Measurements from ENCODE around the gene SETBP1. TPM values are rescaled to one million over a fixed set of nuclear protein-coding genes. Genes with fewer than 3 reads are reported as not detected.
A peak's percentile ranks its signal among the peaks of the same experiment; 100 is the strongest.

The SETBP1 gene
- polyA plus RNA-seq, 3 donors from 2014 or later: 1.2 to 4.3 TPM; not detected in 1

- DNase-seq: no peak
- peaks cover 44 to 55% of the 10 kb centered on the region in 2 donors for H3K4me1 Mint-ChIP-seq
- H3K9me3 Mint-ChIP-seq: no peaks in the 10 kb centered on the region
- H3K4me3 Mint-ChIP-seq: no peak overlapping the region
- peak overlapping the region in 4 of 6 donors; percentile 3 to 38 (median 28) for H3K27ac Mint-ChIP-seq
- H3K27me3 Mint-ChIP-seq (ENCODE audit: low read depth in 3 of 3): peaks cover 0 to 3% (median 2%) of the 10 kb centered on the region in 3 donors
- H3K36me3 Mint-ChIP-seq: peaks cover 0 to 3% (median 0%) of the 10 kb centered on the region in 3 donors
Observed at GRCh38 chr18:44837482-44838180, 156.9 kb downstream of the SETBP1 start.

- Mint-ChIP-seq H3K4me3 (peak overlapping the region; percentile 57 to 79 (median 69)), H3K27me3 (ENCODE audit: low read depth in 3 of 3) (peaks cover 0 to 3% (median 2%) of the 10 kb centered on the region in 3 donors), H3K27ac (peak overlapping the region; percentile 35 to 86 (median 78)), H3K4me1 (peaks cover 58 to 64% of the 10 kb centered on the region in 2 donors), H3K9me3 (no peaks in the 10 kb centered on the region), H3K36me3 (peaks cover 0 to 3% (median 0%) of the 10 kb centered on the region in 3 donors)
- DNase-seq: peak; percentile 59 to 77 (median 74)
Observed at GRCh38 chr18:44838971-44839666, 158.4 kb downstream of the SETBP1 start.

GRCh38 chr18:44840058-44840790 lies 159.5 kb downstream of the SETBP1 start:
- H3K9me3 Mint-ChIP-seq: no peaks in the 10 kb centered on the region
- H3K27me3 Mint-ChIP-seq (ENCODE audit: low read depth in 3 of 3): peaks cover 0 to 3% (median 2%) of the 10 kb centered on the region in 3 donors
- H3K36me3 Mint-ChIP-seq: peaks cover 0 to 7% (median 3%) of the 10 kb centered on the region in 3 donors
- peak overlapping the region in 2 of 6 donors; percentile 38 to 79 for H3K27ac Mint-ChIP-seq
- no peak overlapping the region for H3K4me3 Mint-ChIP-seq
- DNase-seq: no peak
- peaks cover 65 to 66% of the 10 kb centered on the region in 2 donors for H3K4me1 Mint-ChIP-seq

- DNase-seq: no peak
- peaks cover 0 to 3% (median 2%) of the 10 kb centered on the region in 3 donors for H3K27me3 Mint-ChIP-seq (ENCODE audit: low read depth in 3 of 3)
- H3K9me3 Mint-ChIP-seq: no peaks in the 10 kb centered on the region
- H3K4me3 Mint-ChIP-seq: no peak overlapping the region
- peaks cover 71 to 74% of the 10 kb centered on the region in 2 donors for H3K4me1 Mint-ChIP-seq
- H3K27ac Mint-ChIP-seq: no peak overlapping the region
- peaks cover 0 to 7% (median 3%) of the 10 kb centered on the region in 3 donors for H3K36me3 Mint-ChIP-seq
Observed at GRCh38 chr18:44841221-44841620, 160.5 kb downstream of the SETBP1 start.

- H3K36me3 Mint-ChIP-seq: peaks cover 0 to 7% (median 3%) of the 10 kb centered on the region in 3 donors
- no peaks in the 10 kb centered on the region for H3K9me3 Mint-ChIP-seq
- no peak for DNase-seq
- peak overlapping the region in 2 of 5 donors; percentile 43 for H3K4me3 Mint-ChIP-seq
- peaks cover 67 to 74% of the 10 kb centered on the region in 2 donors for H3K4me1 Mint-ChIP-seq
- H3K27ac Mint-ChIP-seq: peak overlapping the region in 2 of 6 donors; percentile 34 to 77
- H3K27me3 Mint-ChIP-seq (ENCODE audit: low read depth in 3 of 3): peaks cover 0 to 3% (median 2%) of the 10 kb centered on the region in 3 donors
Observed at GRCh38 chr18:44841752-44842587, 161.3 kb downstream of the SETBP1 start.

GRCh38 chr18:44842588-44843412 lies 162.1 kb downstream of the SETBP1 start:
- Mint-ChIP-seq H3K4me1 (peaks cover 66 to 74% of the 10 kb centered on the region in 2 donors), H3K27ac (peak overlapping the region in 4 of 6 donors; percentile 51 to 63 (median 56)), H3K9me3 (no peaks in the 10 kb centered on the region), H3K4me3 (peak overlapping the region in 3 of 5 donors; percentile 34 to 49 (median 38)), H3K36me3 (peaks cover 0 to 7% (median 3%) of the 10 kb centered on the region in 3 donors), H3K27me3 (ENCODE audit: low read depth in 3 of 3) (peaks cover 0 to 3% (median 2%) of the 10 kb centered on the region in 3 donors)
- no peak for DNase-seq

- peaks cover 49 to 57% of the 10 kb centered on the region in 2 donors for H3K4me1 Mint-ChIP-seq
- H3K27ac Mint-ChIP-seq: no peak overlapping the region
- H3K9me3 Mint-ChIP-seq: no peaks in the 10 kb centered on the region
- peak overlapping the region in 1 of 5 donors; percentile 9 for H3K4me3 Mint-ChIP-seq
- peaks cover 0 to 7% (median 3%) of the 10 kb centered on the region in 3 donors for H3K36me3 Mint-ChIP-seq
- no peak for DNase-seq
- peaks cover 0 to 3% (median 2%) of the 10 kb centered on the region in 3 donors for H3K27me3 Mint-ChIP-seq (ENCODE audit: low read depth in 3 of 3)
Observed at GRCh38 chr18:44844486-44844885, 163.8 kb downstream of the SETBP1 start.

- Mint-ChIP-seq H3K27ac (no peak overlapping the region), H3K27me3 (ENCODE audit: low read depth in 3 of 3) (peaks cover 0 to 3% (median 2%) of the 10 kb centered on the region in 3 donors)
Observed at GRCh38 chr18:44846450-44846849, 165.8 kb downstream of the SETBP1 start.

GRCh38 chr18:44848644-44849335 lies 168.1 kb downstream of the SETBP1 start:
- Mint-ChIP-seq H3K4me1 (peaks cover 18 to 23% of the 10 kb centered on the region in 2 donors), H3K27ac (peak overlapping the region in 1 of 6 donors; percentile 14), H3K9me3 (no peaks in the 10 kb centered on the region), H3K36me3 (peaks cover 0 to 7% (median 3%) of the 10 kb centered on the region in 3 donors), H3K4me3 (no peak overlapping the region), H3K27me3 (ENCODE audit: low read depth in 3 of 3) (no peaks in the 10 kb centered on the region)
- no peak for DNase-seq

More at GRCh38 chr18:44846450-44846849, 165.8 kb downstream of the SETBP1 start:
- Mint-ChIP-seq H3K4me3 (no peak overlapping the region), H3K9me3 (no peaks in the 10 kb centered on the region), H3K36me3 (peaks cover 0 to 7% (median 1%) of the 10 kb centered on the region in 3 donors), H3K4me1 (peaks cover 39 to 45% of the 10 kb centered on the region in 2 donors)
- no peak for DNase-seq

GRCh38 chr18:44849361-44849760 lies 168.7 kb downstream of the SETBP1 start:
- H3K4me1 Mint-ChIP-seq: peaks cover 14 to 18% of the 10 kb centered on the region in 2 donors
- H3K4me3 Mint-ChIP-seq: no peak overlapping the region
- no peaks in the 10 kb centered on the region for H3K27me3 Mint-ChIP-seq (ENCODE audit: low read depth in 3 of 3)
- DNase-seq: no peak
- H3K27ac Mint-ChIP-seq: no peak overlapping the region
- no peaks in the 10 kb centered on the region for H3K9me3 Mint-ChIP-seq
- peaks cover 0 to 6% (median 3%) of the 10 kb centered on the region in 3 donors for H3K36me3 Mint-ChIP-seq

GRCh38 chr18:44850001-44850400 lies 169.3 kb downstream of the SETBP1 start:
- DNase-seq: no peak
- H3K27me3 Mint-ChIP-seq (ENCODE audit: low read depth in 3 of 3): no peaks in the 10 kb centered on the region
- no peaks in the 10 kb centered on the region for H3K9me3 Mint-ChIP-seq
- H3K4me1 Mint-ChIP-seq: peaks cover 8 to 11% of the 10 kb centered on the region in 2 donors
- no peak overlapping the region for H3K4me3 Mint-ChIP-seq
- H3K36me3 Mint-ChIP-seq: peaks cover 0 to 3% (median 0%) of the 10 kb centered on the region in 3 donors
- no peak overlapping the region for H3K27ac Mint-ChIP-seq

Measured in immature natural killer cell (primary cell).